ENCODE data around the gene TRPM3. TPM values are rescaled to one million over a fixed set of nuclear protein-coding genes. Genes with fewer than 3 reads are reported as not detected.

Gene TRPM3
- total RNA-seq, 4 donors from 2014 or later, result 0.07 to 0.66 TPM; not detected in 2

DNA sequence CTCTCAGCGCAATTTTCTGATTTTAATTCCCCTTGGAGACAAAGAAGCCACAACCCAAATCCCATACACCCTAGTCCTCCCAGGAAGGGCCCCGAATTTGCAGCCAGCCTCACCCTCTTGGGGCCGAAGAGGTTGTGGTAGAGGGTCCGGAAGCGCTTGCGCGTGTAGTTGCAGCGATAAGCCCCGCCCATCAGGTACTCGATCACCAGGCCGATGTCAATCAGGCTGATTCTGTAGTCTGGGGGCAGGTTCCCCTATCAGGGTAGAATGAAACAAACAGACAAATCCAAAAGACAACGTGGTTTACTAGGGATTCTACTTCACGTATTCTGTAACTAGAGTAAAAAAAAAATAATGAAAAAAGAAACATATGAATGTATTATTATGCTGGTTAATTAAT, 496.3 kb downstream of the TRPM3 start:
- H3K27me3 ChIP-seq, result no peaks in the 10 kb centered on the region
- H3K4me3 ChIP-seq, result no peak overlapping the region
- no peak overlapping the region for H3K27ac ChIP-seq
- no peak for TF ChIP-seq POLR2A (IDR thresholded peaks at IDR 0.05)
- TF ChIP-seq, protein P1, sequence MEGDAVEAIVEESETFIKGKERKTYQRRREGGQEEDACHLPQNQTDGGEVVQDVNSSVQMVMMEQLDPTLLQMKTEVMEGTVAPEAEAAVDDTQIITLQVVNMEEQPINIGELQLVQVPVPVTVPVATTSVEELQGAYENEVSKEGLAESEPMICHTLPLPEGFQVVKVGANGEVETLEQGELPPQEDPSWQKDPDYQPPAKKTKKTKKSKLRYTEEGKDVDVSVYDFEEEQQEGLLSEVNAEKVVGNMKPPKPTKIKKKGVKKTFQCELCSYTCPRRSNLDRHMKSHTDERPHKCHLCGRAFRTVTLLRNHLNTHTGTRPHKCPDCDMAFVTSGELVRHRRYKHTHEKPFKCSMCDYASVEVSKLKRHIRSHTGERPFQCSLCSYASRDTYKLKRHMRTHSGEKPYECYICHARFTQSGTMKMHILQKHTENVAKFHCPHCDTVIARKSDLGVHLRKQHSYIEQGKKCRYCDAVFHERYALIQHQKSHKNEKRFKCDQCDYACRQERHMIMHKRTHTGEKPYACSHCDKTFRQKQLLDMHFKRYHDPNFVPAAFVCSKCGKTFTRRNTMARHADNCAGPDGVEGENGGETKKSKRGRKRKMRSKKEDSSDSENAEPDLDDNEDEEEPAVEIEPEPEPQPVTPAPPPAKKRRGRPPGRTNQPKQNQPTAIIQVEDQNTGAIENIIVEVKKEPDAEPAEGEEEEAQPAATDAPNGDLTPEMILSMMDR (IDR thresholded peaks at IDR 0.05 in 4 of 5, conservative IDR thresholded peaks at IDR 0.05 in 1 of 5), result no peak
- intact Hi-C loops (cut with DNase I; ENCODE audit: low total_unique reads) (no loop called here), in situ Hi-C loops (cut with MboI; ENCODE audit: low sequenced_read_pairs in 4 of 4) (loop anchor here in 1 of 4 donors (25.0 kb wide), 1 partner anchor 637 kb away; no protein-coding TSS in a partner anchor)
- no peaks in the 10 kb centered on the region for H3K4me1 ChIP-seq
- ATAC-seq, result no peak
- no peak for DNase-seq
- no peaks in the 10 kb centered on the region for H3K36me3 ChIP-seq
- no peaks in the 10 kb centered on the region for H3K9me3 ChIP-seq

DNA sequence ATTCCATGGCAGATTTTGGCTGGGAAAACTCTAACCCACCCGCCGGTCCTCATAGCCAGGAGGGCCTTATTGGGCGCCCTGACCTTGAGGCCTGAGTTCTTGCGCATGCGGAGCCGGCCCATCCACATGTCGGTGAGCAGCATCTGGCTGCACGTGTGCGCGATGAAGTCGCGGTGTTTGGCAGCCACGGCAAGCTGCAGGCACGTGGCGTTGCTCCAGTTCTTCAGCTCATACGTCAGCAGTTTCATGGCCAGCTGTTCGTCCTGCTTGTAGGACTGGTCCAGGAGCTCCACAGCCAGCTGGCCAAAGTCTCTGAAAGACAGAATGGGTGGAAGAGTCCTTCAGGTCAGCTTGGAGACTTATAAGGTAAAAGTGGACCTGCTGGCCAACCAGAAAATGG, 502.6 kb downstream of the TRPM3 start:
- no peaks in the 10 kb centered on the region for H3K36me3 ChIP-seq
- H3K4me1 ChIP-seq, result peaks cover 34 to 43% of the 10 kb centered on the region in 2 donors
- DNase-seq, result peak; percentile 69 to 82
- peak overlapping the region; percentile 74 to 83 (median 78) for H3K27ac ChIP-seq
- peak; percentile 54 to 65 for ATAC-seq
- in situ Hi-C loops (cut with MboI; ENCODE audit: low sequenced_read_pairs in 4 of 4), result loop anchor here in 2 of 4 donors (25.0 kb wide), 2 partner anchors 631 to 1231 kb away; no protein-coding TSS in a partner anchor
- TF ChIP-seq, protein P1 (IDR thresholded peaks at IDR 0.05 in 4 of 5, conservative IDR thresholded peaks at IDR 0.05 in 1 of 5), result no peak
- no peak for TF ChIP-seq POLR2A (IDR thresholded peaks at IDR 0.05)
- H3K27me3 ChIP-seq, result no peaks in the 10 kb centered on the region
- H3K4me3 ChIP-seq, result no peak overlapping the region
- no peaks in the 10 kb centered on the region for H3K9me3 ChIP-seq
- intact Hi-C loops (cut with DNase I; ENCODE audit: low total_unique reads), result loop anchor here (10.0 kb wide), 2 partner anchors 1146 to 1234 kb away; partner anchors contain the start of gene CEMIP2

DNA sequence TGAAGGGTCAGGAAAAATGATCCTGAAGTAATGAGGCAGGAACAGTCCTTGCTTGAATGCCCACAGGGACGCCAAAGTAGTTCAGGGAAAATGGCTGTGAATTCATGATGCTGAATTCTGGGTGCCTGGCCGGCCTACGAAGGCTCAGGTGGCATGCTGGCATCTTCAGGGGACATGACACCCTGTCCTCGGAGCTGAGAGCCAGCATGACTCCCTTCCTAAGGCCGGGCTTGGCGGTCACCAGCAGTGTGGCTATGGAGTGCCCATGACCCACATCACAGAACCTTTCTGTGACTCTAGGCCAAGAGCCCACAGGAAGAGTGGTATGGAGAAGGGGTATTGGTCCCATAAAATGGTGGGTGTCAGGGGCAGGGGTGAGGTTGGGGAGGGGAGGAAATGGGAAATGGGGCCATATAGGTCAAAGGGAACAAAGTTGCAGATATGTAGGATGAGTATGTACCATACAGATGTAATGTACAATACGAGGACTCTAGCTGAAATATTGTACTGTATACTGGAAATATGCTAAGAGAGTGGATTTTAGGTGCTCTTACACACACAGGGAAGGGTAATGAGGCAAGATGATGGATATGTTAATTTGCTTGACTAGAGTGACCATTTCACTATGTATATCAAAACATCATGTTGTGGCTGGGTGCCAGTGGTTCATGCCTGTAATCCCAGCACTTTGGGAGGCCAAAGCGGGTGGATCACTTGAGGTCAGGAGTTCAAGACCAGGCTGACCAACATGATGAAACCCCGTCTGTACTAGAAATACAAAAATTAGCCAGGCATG, 504.2 kb downstream of the TRPM3 start:
- in situ Hi-C loops (cut with MboI; ENCODE audit: low sequenced_read_pairs in 4 of 4), result loop anchor here in 2 of 4 donors (25.0 kb wide), 2 partner anchors 630 to 1230 kb away; no protein-coding TSS in a partner anchor
- DNase-seq, result peak; percentile 61 to 76
- intact Hi-C loops (cut with DNase I; ENCODE audit: low total_unique reads), result loop anchor here (10.0 kb wide), 2 partner anchors 1148 to 1232 kb away; partner anchors contain the start of gene CEMIP2
- Histone ChIP-seq H3K4me3 (no peak overlapping the region), H3K36me3 (no peaks in the 10 kb centered on the region), H3K27me3 (no peaks in the 10 kb centered on the region), H3K27ac (peak overlapping the region; percentile 74 to 83 (median 78)), H3K4me1 (peaks cover 45 to 57% of the 10 kb centered on the region in 2 donors), H3K9me3 (no peaks in the 10 kb centered on the region)
- peak; percentile 46 to 63 for ATAC-seq
- TF ChIP-seq, protein P1 (IDR thresholded peaks at IDR 0.05 in 4 of 5, conservative IDR thresholded peaks at IDR 0.05 in 1 of 5), result no peak
- TF ChIP-seq POLR2A (IDR thresholded peaks at IDR 0.05), result no peak

DNA sequence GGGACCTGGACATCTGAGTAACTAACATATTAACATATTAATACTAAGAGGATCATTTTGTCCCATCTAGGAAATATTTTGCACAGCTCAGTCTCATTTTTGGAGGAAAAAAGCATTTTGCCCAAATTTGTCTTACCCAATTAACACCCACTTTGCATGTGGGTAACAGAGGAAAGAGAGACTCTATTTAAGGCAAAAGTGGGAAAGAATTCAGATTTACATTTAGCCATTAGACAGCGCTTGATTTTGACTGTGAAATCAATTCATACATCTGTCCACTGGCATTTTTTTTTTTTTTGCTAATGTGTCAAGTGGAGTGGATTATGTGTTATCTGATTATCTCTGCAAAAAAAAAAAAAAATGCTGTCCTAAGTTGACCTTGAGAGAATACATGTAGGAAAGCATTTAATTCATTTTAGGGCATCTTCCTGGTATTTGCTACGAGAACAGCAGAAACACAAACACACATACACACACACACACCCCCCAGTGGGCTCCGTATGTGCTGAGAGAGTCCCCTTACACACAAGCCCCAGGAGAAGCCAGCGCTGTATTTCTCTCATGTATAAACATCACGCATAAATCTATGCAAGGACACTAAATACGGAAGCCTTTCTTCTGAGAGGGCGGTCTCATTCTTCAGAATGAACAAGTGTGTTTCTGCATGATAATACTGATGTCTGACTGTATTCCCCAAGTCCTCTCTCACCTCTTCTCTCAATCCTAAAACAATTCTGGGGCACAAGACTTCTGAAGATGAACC, 505.0 kb downstream of the TRPM3 start:
- TF ChIP-seq, protein P1 (IDR thresholded peaks at IDR 0.05 in 4 of 5, conservative IDR thresholded peaks at IDR 0.05 in 1 of 5), result no peak
- TF ChIP-seq POLR2A (IDR thresholded peaks at IDR 0.05), result no peak
- H3K4me3 ChIP-seq, result no peak overlapping the region
- DNase-seq, result no peak
- intact Hi-C loops (cut with DNase I; ENCODE audit: low total_unique reads), result loop anchor here (10.0 kb wide), 2 partner anchors 1148 to 1232 kb away; partner anchors contain the start of gene CEMIP2
- no peaks in the 10 kb centered on the region for H3K9me3 ChIP-seq
- no peaks in the 10 kb centered on the region for H3K27me3 ChIP-seq
- peak overlapping the region; percentile 74 to 83 (median 78) for H3K27ac ChIP-seq
- H3K4me1 ChIP-seq, result peaks cover 45 to 57% of the 10 kb centered on the region in 2 donors
- no peaks in the 10 kb centered on the region for H3K36me3 ChIP-seq
- ATAC-seq, result no peak
- in situ Hi-C loops (cut with MboI; ENCODE audit: low sequenced_read_pairs in 4 of 4), result loop anchor here in 2 of 4 donors (25.0 kb wide), 2 partner anchors 629 to 1229 kb away; no protein-coding TSS in a partner anchor

All from gastrocnemius medialis (tissue), 4 donors.